ENCODE data around the gene BGLAP.

BGLAP gene

DNA sequence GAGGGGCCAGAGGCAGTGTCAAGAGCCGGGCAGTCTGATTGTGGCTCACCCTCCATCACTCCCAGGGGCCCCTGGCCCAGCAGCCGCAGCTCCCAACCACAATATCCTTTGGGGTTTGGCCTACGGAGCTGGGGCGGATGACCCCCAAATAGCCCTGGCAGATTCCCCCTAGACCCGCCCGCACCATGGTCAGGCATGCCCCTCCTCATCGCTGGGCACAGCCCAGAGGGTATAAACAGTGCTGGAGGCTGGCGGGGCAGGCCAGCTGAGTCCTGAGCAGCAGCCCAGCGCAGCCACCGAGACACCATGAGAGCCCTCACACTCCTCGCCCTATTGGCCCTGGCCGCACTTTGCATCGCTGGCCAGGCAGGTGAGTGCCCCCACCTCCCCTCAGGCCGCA is at the start of gene BGLAP:
Gene BGLAP, plus strand, starts transcription at position 259 of the 400 bp plus-strand sequence. Its CDS starts 48 bp downstream, at position 307.
- no peak for ATAC-seq
- Mint-ChIP-seq H3K4me3 (no peak within 1 kb of the TSS), H3K27me3 (peaks cover 17% of the 10 kb centered on the region), H3K27ac (no peak within 1 kb of the TSS), H3K36me3 (peaks cover 57% of the 10 kb centered on the region), H3K9me3 (no peaks in the 10 kb centered on the region), H3K4me1 (peaks cover 20% of the 10 kb centered on the region)

DNA sequence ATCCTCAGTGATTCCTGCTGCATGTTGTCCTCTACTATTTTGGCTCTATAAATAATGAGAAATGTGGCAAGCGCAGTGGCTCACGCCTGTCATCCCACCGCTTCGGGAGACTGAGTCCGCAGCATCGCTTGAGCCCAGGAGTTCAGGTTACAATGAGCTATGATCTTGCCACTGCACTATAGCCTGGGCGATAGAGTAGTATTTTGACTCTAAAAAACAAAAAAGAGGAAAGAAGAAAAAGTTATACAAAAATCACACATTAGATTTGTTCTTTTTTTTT is 48.8 kb upstream of the BGLAP start:
- Mint-ChIP-seq H3K27me3 (no peaks in the 10 kb centered on the region), H3K4me1 (peaks cover 36% of the 10 kb centered on the region), H3K9me3 (peaks cover 2% of the 10 kb centered on the region), H3K36me3 (peaks cover 13% of the 10 kb centered on the region), H3K27ac (peak overlapping the region; percentile 84), H3K4me3 (peak overlapping the region; percentile 85)
- ATAC-seq: no peak

DNA sequence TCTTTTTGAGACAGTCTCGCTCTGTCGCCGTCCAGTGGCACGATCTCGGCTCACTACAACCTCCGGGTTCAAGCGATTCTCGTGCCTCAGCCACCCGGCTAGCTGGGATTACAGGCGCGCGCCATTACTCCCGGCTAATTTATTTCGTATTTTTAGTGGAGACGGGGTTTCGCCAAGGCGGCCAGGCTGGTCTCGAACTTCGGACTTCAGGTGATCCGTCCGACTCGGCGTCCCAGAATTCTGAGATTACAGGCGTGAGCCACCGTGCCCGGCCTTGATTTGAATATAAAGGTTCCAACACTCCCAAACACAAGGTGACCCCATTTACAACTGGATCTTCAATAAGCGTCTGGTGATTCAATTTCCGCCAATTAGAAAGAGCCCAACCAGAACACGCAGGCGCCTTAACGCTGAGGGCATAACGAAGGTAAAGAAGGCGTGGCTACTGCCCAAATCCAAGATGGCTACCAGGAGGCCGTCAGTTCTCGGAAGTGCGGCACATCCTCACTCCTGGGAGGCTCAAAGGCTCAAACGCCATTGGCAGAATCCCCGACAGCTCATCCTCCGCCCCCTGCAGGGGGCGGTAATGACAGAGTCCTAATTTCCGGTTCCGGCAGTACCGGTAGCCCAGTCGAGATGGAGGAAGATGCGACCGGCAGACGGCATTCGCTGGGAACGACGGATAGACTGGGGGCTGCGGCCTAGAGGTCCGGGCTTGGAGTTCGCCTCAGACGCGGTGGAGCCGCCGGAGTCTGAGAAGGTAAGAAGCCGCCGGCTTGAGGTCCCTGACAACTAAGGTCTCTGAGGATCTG is 48.3 kb upstream of the BGLAP start, which contains the start of gene SLC25A44:
Gene SLC25A44, plus strand, starts transcription at position 617 of the 812 bp plus-strand sequence. CDS start 5,744 bp downstream, outside the sequence.
- Mint-ChIP-seq H3K9me3 (peaks cover 2% of the 10 kb centered on the region), H3K4me3 (peak within 1 kb of the TSS; percentile 85), H3K36me3 (peaks cover 13% of the 10 kb centered on the region), H3K4me1 (peaks cover 41% of the 10 kb centered on the region), H3K27me3 (no peaks in the 10 kb centered on the region), H3K27ac (peak within 1 kb of the TSS; percentile 84)
- peak; percentile 99 for ATAC-seq

DNA sequence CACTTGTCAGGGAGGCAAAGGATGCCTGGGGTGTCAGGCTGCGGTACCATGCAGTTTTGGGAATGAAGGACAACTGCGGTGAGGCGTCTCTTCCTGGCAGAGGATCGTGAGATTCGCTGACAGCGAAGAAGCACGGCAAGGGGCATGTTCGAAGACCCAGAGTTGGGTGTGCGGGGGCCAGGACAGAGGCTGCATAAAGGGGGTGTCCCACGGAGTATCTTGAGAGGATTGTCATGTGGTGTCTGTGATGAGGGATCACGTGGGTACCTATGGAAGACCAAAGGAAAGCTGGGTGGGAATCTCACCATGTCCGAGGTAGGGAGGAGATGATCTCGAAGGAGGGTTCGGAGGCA is 47.7 kb upstream of the BGLAP start:
- ATAC-seq: no peak
- peak overlapping the region; percentile 84 for H3K27ac Mint-ChIP-seq

DNA sequence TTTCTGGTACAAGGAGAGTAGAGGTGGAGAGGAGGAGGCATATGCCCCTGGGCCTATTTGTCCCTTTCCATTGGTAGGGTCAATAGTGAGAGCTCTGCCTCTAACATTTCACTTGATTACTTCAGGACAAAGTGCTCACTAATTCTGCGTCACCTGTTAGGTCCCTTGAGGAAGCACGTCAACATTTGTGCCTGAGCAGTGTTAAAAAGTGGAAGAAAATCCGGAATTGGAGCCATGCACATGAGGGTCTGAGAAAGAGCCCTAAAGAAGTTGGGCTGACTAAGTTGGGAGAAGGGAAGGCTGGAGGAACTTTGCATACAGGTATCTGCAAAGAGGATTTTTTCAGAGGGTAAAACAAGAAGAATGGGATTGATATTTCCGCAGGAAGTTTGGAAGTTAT is 46.1 kb upstream of the BGLAP start:
- no peaks in the 10 kb centered on the region for H3K27me3 Mint-ChIP-seq
- ATAC-seq: no peak
- no peaks in the 10 kb centered on the region for H3K9me3 Mint-ChIP-seq
- no peak overlapping the region for H3K4me3 Mint-ChIP-seq
- H3K36me3 Mint-ChIP-seq: peaks cover 30% of the 10 kb centered on the region
- peaks cover 62% of the 10 kb centered on the region for H3K4me1 Mint-ChIP-seq
- H3K27ac Mint-ChIP-seq: no peak overlapping the region

More for the DNA sequence above, 47.7 kb upstream of the BGLAP start:
- Mint-ChIP-seq H3K27me3 (no peaks in the 10 kb centered on the region), H3K9me3 (peaks cover 2% of the 10 kb centered on the region), H3K4me1 (peaks cover 47% of the 10 kb centered on the region), H3K4me3 (peak overlapping the region; percentile 85), H3K36me3 (peaks cover 16% of the 10 kb centered on the region)

DNA sequence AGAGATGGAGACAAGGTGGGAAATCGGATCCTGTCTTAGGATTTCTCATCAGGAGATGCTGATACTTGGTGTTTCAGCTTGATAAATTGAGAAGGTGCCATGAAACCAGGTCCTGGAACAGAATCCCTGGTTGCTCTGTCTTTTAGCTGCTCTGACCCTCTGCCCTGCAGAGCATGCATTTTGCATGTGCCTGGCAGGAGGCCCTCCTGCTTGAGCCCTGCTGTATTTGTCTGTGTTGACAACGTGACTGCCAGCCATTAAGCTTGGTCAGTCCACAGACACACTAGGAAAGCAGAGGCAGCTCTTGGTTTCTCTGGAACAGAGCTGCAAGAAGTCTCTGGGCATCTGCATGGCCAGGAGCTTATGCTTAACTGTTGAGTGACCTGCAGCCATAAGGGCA is 45.5 kb upstream of the BGLAP start:
- Mint-ChIP-seq H3K27ac (no peak overlapping the region), H3K27me3 (no peaks in the 10 kb centered on the region), H3K4me1 (peaks cover 62% of the 10 kb centered on the region), H3K4me3 (no peak overlapping the region), H3K9me3 (no peaks in the 10 kb centered on the region), H3K36me3 (peaks cover 30% of the 10 kb centered on the region)
- no peak for ATAC-seq

DNA sequence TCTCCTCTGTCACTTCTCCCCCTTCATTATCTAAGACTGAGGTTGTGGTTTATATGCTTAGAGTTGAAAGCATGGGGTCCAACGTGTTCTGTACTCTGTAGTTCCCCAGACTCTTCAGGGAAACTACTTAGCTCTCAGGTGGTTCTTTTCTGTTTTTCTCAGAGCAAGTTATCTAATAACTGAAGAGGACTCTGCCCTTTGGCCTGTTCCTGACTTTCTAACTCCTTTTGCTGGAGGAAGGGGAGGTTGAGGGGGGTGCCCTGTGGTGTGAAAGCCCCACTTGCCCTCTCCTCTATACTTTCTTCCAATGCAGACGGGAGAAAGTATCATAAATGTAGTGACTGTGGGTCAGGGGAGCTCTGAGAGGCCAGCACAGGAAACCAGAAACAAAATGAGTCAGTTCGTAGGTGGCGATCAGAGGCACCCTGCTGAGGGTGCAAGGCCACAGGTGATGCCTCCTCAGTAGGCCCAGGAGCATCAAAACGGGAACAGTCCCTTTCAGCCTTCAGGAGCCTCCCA is 43.1 kb upstream of the BGLAP start:
- no peaks in the 10 kb centered on the region for H3K27me3 Mint-ChIP-seq
- H3K4me3 Mint-ChIP-seq: peak overlapping the region; percentile 27
- H3K4me1 Mint-ChIP-seq: peaks cover 49% of the 10 kb centered on the region
- peak; percentile 79 for ATAC-seq
- H3K9me3 Mint-ChIP-seq: no peaks in the 10 kb centered on the region
- H3K27ac Mint-ChIP-seq: peak overlapping the region; percentile 62
- peaks cover 27% of the 10 kb centered on the region for H3K36me3 Mint-ChIP-seq

DNA sequence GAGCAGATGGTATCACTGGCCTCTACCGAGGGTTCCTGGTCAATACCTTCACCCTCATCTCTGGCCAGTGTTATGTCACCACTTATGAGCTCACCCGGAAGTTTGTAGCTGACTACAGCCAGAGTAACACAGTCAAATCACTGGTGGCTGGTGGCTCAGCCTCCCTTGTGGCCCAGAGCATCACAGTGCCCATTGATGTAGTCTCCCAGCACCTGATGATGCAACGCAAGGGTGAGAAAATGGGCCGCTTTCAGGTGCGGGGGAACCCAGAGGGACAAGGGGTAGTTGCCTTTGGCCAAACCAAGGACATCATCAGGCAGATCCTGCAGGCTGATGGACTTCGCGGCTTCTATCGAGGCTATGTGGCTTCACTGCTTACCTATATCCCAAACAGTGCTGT is 41.9 kb upstream of the BGLAP start:
- no peak overlapping the region for H3K27ac Mint-ChIP-seq
- no peak for ATAC-seq
- H3K27me3 Mint-ChIP-seq: no peaks in the 10 kb centered on the region
- H3K4me1 Mint-ChIP-seq: peaks cover 41% of the 10 kb centered on the region
- H3K9me3 Mint-ChIP-seq: no peaks in the 10 kb centered on the region
- H3K36me3 Mint-ChIP-seq: peaks cover 23% of the 10 kb centered on the region
- H3K4me3 Mint-ChIP-seq: no peak overlapping the region

DNA sequence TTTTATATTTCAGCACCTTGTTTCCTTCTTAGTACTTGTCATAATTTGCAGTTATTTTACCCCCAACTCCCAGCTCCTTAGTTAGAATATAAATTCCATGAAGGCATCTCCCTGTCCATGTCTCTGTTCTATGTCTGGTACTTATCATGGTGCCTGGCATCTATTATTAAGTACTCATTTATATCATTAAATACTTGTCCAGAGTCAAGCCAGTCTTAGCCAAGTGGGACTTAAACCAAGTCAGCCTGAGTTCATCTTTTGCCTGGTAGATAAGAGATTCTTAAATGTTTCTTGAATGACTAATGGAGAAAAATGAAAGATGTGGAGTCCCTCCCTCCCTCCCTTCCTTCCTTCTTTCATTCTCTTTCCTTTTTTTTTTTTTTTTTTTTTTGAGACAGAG is 38.7 kb upstream of the BGLAP start:
- H3K9me3 Mint-ChIP-seq: no peaks in the 10 kb centered on the region
- H3K4me1 Mint-ChIP-seq: peaks cover 24% of the 10 kb centered on the region
- ATAC-seq: no peak
- H3K27ac Mint-ChIP-seq: no peak overlapping the region
- no peaks in the 10 kb centered on the region for H3K27me3 Mint-ChIP-seq
- peaks cover 31% of the 10 kb centered on the region for H3K36me3 Mint-ChIP-seq
- no peak overlapping the region for H3K4me3 Mint-ChIP-seq

DNA sequence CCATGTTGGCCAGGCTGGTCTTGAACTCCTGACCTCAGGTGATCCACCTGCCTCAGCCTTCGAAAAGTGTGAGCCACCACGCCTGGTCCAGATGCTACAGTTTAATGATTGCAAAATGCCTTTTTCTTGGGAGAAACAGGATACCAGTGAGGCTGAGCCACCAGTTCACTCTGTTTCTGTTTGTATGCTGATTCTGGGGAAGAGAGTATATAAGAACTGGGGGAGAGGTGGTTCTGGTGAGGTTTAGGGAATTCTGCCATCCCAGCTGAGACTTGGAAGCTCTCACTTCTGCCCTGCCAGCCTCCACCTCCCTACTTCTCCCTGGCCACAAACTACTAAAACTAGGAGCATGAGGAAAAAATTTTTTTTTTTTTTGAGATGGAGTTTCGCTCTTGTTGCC is 37.3 kb upstream of the BGLAP start:
- no peaks in the 10 kb centered on the region for H3K27me3 Mint-ChIP-seq
- no peak overlapping the region for H3K4me3 Mint-ChIP-seq
- H3K4me1 Mint-ChIP-seq: peaks cover 10% of the 10 kb centered on the region
- no peak overlapping the region for H3K27ac Mint-ChIP-seq
- H3K36me3 Mint-ChIP-seq: peaks cover 36% of the 10 kb centered on the region
- no peaks in the 10 kb centered on the region for H3K9me3 Mint-ChIP-seq
- no peak for ATAC-seq

DNA sequence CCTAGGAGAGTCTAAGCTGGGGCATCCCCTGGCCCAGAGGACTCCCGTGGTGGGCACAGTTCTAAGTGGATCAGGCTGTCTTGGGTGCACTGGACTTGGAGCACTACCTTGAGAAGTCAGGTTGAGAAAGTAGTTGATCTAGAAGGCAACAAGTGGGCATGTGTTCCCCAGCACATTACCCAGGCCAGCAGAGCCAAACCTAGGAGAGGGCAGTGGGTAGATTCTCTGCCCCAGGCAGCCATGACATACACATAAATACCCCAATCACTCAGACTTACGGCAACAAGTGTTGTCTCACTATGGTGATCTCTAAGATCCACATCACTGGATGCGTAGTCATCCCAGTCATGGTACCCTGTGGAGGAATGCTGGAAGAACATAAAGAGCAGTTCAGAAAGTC is 30.7 kb upstream of the BGLAP start:
- ATAC-seq: no peak
- Mint-ChIP-seq H3K4me1 (peaks cover 23% of the 10 kb centered on the region), H3K4me3 (no peak overlapping the region), H3K27me3 (no peaks in the 10 kb centered on the region), H3K9me3 (no peaks in the 10 kb centered on the region), H3K36me3 (peaks cover 34% of the 10 kb centered on the region), H3K27ac (no peak overlapping the region)

DNA sequence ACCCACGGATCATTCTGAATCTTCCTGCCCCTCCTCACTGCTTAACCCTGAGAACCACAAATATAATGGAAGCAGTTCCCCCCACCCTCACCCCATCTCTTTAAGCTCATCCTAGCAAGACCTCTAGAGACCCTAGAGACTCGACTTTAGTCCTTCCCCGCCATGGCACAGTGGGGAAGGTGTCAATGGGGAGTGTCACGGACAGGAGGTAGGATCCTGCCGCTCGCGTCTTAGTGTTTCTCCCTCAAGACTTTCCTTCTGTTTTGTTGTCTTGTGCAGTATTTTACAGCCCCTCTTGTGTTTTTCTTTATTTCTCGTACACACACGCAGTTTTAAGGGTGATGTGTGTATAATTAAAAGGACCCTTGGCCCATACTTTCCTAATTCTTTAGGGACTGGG is 29.9 kb upstream of the BGLAP start:
- peak overlapping the region; percentile 97 for H3K4me3 Mint-ChIP-seq
- H3K36me3 Mint-ChIP-seq: peaks cover 34% of the 10 kb centered on the region
- H3K4me1 Mint-ChIP-seq: peaks cover 23% of the 10 kb centered on the region
- no peaks in the 10 kb centered on the region for H3K9me3 Mint-ChIP-seq
- ATAC-seq: no peak
- peak overlapping the region; percentile 99 for H3K27ac Mint-ChIP-seq
- no peaks in the 10 kb centered on the region for H3K27me3 Mint-ChIP-seq

DNA sequence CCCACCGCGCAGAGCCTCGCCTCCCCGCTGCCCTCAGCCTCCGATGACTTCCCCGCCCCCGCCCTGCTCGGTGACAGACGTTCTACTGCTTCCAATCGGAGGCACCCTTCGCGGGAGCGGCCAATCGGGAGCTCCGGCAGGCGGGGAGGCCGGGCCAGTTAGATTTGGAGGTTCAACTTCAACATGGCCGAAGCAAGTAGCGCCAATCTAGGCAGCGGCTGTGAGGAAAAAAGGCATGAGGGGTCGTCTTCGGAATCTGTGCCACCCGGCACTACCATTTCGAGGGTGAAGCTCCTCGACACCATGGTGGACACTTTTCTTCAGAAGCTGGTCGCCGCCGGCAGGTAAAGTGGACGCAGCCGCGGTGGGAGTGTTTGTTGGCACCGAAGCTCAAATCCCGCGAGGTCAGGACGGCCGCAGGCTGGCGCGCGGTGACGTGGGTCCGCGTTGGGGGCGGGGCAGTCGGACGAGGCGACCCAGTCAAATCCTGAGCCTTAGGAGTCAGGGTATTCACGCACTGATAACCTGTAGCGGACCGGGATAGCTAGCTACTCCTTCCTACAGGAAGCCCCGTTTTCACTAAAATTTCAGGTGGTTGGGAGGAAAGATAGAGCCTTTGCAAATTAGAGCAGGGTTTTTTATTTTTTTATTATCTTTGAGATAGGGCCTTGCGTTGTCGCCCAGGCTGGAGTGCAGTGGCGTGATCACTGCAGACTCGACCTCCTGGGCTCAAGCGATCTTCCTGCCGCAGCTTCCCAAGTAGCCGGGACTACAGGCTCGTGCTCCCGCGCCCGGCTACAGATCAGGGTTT is 28.9 kb upstream of the BGLAP start, which contains the start of gene PMF1:
Gene PMF1, plus strand, starts transcription at position 175 of the 811 bp plus-strand sequence. Its CDS starts 9 bp downstream, at position 184.
- H3K4me3 Mint-ChIP-seq: peak within 1 kb of the TSS; percentile 97
- no peaks in the 10 kb centered on the region for H3K27me3 Mint-ChIP-seq
- H3K4me1 Mint-ChIP-seq: peaks cover 30% of the 10 kb centered on the region
- H3K27ac Mint-ChIP-seq: peak within 1 kb of the TSS; percentile 99
- peak; percentile 99 for ATAC-seq
- peaks cover 34% of the 10 kb centered on the region for H3K36me3 Mint-ChIP-seq
- no peaks in the 10 kb centered on the region for H3K9me3 Mint-ChIP-seq

DNA sequence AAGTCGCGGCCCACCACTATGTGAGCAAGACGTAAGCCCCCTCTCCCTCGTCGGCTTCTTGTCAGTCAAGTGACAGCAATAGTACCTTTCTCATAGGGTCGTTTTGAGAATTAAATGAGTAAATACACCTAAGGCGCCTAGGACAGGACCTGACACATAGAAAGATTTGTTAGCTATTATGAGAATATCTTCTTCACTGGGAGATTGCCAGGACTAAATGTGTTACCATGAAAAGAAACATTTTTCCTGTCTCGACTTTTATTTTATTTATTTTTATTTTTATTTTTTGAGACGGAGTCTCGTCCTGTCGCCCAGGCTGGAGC is 28.4 kb upstream of the BGLAP start:
- no peaks in the 10 kb centered on the region for H3K9me3 Mint-ChIP-seq
- H3K27me3 Mint-ChIP-seq: no peaks in the 10 kb centered on the region
- H3K4me1 Mint-ChIP-seq: peaks cover 32% of the 10 kb centered on the region
- peaks cover 29% of the 10 kb centered on the region for H3K36me3 Mint-ChIP-seq
- ATAC-seq: no peak
- peak overlapping the region; percentile 99 for H3K27ac Mint-ChIP-seq
- H3K4me3 Mint-ChIP-seq: peak overlapping the region; percentile 97

DNA sequence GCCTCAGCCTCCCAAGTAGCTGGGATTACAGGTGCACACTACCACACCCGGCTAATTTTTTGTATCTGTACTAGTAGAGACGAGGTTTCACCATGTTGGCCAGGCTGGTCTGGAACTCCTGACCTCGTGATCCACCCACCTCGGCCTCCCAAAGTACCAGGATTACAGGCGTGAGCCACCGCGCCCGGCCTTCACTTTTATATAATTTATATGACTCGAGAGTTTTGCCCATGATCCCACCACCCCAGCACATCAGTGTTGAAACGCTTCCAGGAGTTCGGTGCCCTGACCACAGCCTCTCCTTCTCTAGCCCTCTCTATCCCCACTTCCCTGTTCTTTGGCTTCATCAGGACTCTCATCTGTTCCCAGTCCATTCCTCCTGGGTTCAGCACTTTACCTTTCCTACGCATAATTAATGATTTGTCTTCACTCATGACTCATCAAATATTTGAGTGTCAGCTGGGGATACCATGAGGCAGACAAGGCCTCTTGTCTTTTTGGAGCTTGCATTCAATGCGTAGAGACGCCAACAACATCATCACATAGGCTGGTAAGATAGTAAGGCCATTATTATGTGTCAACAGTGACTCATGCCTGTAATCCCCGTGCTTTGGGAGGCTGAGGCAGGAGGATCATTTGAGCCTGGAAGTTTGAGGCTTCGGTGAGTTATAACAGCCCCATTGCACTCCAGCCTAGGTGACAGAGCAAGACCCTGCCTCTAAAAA is 27.8 kb upstream of the BGLAP start:
- peak overlapping the region; percentile 99 for H3K27ac Mint-ChIP-seq
- H3K9me3 Mint-ChIP-seq: no peaks in the 10 kb centered on the region
- peak overlapping the region; percentile 55 for H3K4me3 Mint-ChIP-seq
- H3K4me1 Mint-ChIP-seq: peaks cover 34% of the 10 kb centered on the region
- peaks cover 26% of the 10 kb centered on the region for H3K36me3 Mint-ChIP-seq
- no peak for ATAC-seq
- no peaks in the 10 kb centered on the region for H3K27me3 Mint-ChIP-seq

Data from stimulated activated memory B cell treated with anti-CD40 and anti-IgM and Interleukin-4, amounts not matched to agents 10 μg/mL and 1 μg/mL and 100 μg/mL, for 72 hours (primary cell).